HuH-7.5 (cell line): ENCODE results near the gene ARFRP1.
"Not testable (repeated sequence)": the region's sequence is repeated elsewhere in the genome, so short reads cannot be mapped to it uniquely, and the experiment has no call there.

ENCODE experiments used
- DNase-seq: peaks from one replicate; pipeline ENCODE4 v3.0.0; 2011; ENCODE audit warnings: low spot score

The ARFRP1 gene

DNA sequence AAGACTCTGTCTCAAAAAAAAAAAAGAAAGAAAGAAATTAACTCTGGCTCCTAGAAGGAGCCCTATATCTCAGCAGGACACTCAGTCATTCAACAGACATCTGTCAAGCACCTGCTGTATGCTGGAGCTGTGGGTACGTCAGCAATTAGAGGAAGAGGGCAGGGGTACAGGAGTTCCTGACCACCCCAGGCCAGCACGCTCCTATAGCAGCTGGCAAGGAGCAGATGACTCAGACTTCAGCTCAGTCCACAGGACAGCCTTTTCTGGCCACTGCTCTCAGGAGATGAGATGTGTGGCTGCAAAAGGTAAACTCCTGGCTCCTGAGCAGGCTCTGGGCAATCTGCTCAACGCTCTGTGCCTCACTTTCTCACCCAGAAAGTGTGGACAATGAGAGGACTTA is 51.3 kb downstream of the ARFRP1 start:
- DNase-seq: no peak

GRCh38 chr20:63655249-63655648 is 52.5 kb downstream of the ARFRP1 start:
- DNase-seq: no peak

GRCh38 chr20:63653974-63654668 is 53.7 kb downstream of the ARFRP1 start:
- no peak for DNase-seq

DNA sequence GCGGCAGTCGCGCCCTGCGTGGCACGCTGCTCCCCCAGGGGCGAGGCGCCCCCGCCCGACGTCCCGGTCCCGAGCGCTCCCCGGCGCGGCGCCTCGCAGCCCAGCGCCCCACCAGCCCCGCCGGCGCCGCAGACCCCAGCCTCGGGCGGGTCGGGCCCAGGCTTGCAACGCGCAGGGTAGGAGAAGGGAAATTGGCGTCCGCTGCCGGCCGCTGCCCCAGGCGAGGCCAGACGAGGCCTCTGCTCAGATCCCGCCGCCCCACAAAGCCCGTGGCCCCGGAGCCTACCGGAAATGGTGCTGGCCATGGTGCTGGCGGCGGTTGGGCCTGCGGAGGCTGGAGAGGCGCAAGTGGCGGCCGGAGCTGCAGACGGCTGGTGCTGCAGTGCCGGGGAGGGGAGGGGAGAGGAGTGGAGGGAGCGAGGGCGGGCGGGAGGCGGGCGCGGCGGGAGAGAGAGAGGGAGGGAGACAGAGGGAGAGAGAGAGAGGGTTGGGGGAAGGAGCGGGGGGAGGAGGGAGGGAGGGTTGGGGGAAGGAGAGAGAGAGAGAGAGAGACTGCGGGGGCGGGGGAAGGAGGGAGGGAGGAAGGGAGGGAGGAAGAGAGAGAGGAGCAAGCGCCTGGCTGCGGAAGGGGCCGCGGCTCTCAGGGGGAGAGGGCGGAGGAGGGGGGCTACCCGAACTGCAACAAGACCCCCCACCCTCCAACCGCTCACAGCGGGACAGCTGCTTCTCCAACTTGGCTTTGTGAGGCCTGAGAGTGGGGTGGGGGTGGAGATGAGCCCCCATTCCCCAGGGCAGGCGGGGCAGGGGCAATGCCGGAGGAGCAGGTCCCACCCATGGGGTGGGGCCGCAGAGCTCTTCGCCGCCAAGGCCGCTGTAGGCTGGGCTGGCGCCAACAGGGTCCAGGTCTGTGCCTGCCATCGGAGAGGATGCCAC is 54.5 kb downstream of the ARFRP1 start, which contains the start of gene STMN3:
TSS of gene STMN3 (minus strand) at position 384 of the 933 bp plus-strand sequence. CDS start at position 305, 79 bp downstream.
- DNase-seq: peak; percentile 91

- peak; percentile 75 for DNase-seq
Measured at GRCh38 chr20:63652192-63652980, 55.4 kb downstream of the ARFRP1 start.

GRCh38 chr20:63651942-63652191 is 55.9 kb downstream of the ARFRP1 start:
- peak; percentile 59 for DNase-seq

DNA sequence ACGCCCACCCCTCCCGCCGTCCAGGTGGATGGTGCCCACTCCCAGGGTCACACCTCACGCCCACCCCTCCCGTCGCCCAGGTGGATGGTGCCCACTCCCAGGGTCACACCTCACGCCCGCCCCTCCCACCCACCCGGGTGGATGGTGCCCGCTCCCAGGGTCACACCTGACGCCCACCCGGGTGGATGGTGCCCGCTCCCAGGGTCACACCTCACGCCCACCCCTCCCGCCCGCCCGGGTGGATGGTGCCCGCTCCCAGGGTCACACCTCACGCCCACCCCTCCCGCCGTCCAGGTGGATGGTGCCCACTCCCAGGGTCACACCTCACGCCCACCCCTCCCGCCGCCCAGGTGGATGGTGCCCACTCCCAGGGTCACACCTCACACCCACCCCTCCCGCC is 57.3 kb downstream of the ARFRP1 start:
- not testable (repeated sequence) for DNase-seq

GRCh38 chr20:63648895-63649589 is 58.7 kb downstream of the ARFRP1 start:
- no peak for DNase-seq
